Mucosa of descending colon (tissue), 3 donors: Measurements from ENCODE around the gene DDX10. TPM values are rescaled to one million over a fixed set of nuclear protein-coding genes. Genes with fewer than 3 reads are reported as not detected.
"Not testable (repeated sequence)": the region's sequence is repeated elsewhere in the genome, so short reads cannot be mapped to it uniquely, and the experiment has no call there.

Source experiments
- ATAC-seq: fragments of 200-7000 bp; cut with Tn5 transposase; one replicate; pipeline ENCODE4 v1.9.1; 2020; ENCODE audit warnings: mild to moderate bottlenecking, moderate library complexity
- DNase-seq, 3 donors: peaks; one replicate each; pipeline ENCODE4 v3.0.0-alpha.2; 2020
- H3K36me3 ChIP-seq: fragments of 200-600 bp; one replicate; pipeline ENCODE4 v1.8.0; 2021; ENCODE audit warnings: low read depth, mild to moderate bottlenecking
- H3K4me1 ChIP-seq: fragments of 200-600 bp; one replicate; pipeline ENCODE4 v1.8.0; 2021; ENCODE audit warnings: low read depth, mild to moderate bottlenecking
- H3K4me3 ChIP-seq: fragments of 200-600 bp; one replicate; pipeline ENCODE4 v1.8.0; 2021; ENCODE audit warnings: mild to moderate bottlenecking
- H3K9me3 ChIP-seq: fragments of 200-600 bp; one replicate; pipeline ENCODE4 v1.8.0; 2021; ENCODE audit warnings: mild to moderate bottlenecking
- intact Hi-C, 2 donors: fragments of 100-400 bp; cut with DNase I in 1 of 2; cut with micrococcal nuclease in 1 of 2; formaldehyde crosslinking; loops; one replicate each; pipeline versions ENCODE4 v1.11.0 to v1.11.1; 2022; cut with DNase I, micrococcal nuclease
- total RNA-seq, 3 donors: library from RNA; stranded (reverse); fragmentation: NEBNext Ultra II Directional in 2 of 3; extraction: Animal tissue kit (Norgen Biotek cat#: 25700) in 2 of 3; gene quantifications; one replicate each; pipeline versions ENCODE4 v1.2.1 to v1.2.4, GENCODE V29; 2021 to 2023
- TF ChIP-seq, protein P1 (sequence below): fragments of 200-600 bp; IDR thresholded peaks from one replicate; pipeline ENCODE4 v1.8.0; 2022; ENCODE audit warnings: antibody characterized with exemption, mild to moderate bottlenecking
- donor health status: DM: no; HTN: no; CAD: no; lungs with moderate emphysema.
- donor health status: DM: no; HTN: no; CAD: no.
- donor health status: DM: no; HTN: yes; CAD: no.

Gene DDX10
- total RNA-seq, 3 donors from 2014 or later = 16.1 to 18.3 (median 17.3) TPM

DNA sequence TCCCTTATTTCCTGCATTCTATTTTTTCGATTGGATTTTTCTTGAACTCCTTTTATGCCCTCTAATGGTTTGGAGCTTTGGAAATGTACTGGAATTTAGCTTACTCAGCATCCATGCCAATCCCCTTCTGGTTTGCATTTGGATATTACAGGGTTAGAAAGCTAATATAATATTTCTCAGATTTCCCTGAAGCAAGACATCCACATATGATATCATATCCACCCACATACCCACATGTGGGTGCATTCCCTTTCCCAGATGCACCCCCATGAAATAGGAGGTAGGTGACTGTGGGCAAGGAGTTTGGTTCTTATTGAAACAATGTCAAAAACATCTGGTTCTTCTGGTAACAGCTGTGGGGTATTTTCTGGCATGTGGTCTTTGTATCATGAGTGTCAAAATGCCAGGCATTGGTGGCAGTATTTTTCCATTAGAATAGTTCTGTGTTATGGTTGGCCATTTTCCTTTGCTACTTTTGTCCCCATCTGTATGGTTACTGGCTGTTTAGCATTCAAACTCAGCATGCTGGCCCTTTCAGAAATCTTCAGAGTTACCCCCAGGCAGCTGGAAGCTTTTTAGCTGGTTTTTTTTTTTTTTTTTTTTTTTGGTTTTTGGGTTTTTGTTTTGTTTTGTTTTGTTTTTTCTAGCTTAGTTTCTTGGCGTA, 32.7 kb upstream of the DDX10 start:
- Histone ChIP-seq H3K4me3 (no peak overlapping the region), H3K36me3 (no peaks in the 10 kb centered on the region), H3K4me1 (peaks cover 4% of the 10 kb centered on the region), H3K9me3 (peaks cover 5% of the 10 kb centered on the region)
- TF ChIP-seq, protein P1, sequence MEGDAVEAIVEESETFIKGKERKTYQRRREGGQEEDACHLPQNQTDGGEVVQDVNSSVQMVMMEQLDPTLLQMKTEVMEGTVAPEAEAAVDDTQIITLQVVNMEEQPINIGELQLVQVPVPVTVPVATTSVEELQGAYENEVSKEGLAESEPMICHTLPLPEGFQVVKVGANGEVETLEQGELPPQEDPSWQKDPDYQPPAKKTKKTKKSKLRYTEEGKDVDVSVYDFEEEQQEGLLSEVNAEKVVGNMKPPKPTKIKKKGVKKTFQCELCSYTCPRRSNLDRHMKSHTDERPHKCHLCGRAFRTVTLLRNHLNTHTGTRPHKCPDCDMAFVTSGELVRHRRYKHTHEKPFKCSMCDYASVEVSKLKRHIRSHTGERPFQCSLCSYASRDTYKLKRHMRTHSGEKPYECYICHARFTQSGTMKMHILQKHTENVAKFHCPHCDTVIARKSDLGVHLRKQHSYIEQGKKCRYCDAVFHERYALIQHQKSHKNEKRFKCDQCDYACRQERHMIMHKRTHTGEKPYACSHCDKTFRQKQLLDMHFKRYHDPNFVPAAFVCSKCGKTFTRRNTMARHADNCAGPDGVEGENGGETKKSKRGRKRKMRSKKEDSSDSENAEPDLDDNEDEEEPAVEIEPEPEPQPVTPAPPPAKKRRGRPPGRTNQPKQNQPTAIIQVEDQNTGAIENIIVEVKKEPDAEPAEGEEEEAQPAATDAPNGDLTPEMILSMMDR = no peak
- ATAC-seq (no peak), DNase-seq (no peak)
- intact Hi-C loops = no loop called here

DNA sequence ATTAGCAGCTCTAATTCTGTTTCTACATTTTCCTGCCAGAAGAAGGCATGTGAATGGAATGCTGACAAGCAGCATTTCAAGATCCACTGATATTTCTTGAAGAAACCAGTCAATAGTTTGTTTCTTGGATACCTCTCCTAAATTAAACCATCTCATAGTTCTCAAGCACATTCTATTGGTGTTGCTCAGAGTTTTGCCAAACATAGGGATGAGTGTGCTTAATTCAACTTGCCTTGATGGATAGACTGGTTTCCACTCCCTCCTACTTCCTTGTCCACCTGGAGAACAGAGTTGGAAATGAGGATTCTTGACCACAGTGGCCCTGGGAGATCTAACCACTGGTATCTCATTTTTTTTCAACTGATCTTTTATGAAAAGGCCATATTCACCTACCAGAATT, 29.8 kb upstream of the DDX10 start:
- intact Hi-C loops = no loop called here
- Histone ChIP-seq H3K36me3 (no peaks in the 10 kb centered on the region), H3K4me3 (no peak overlapping the region), H3K9me3 (no peaks in the 10 kb centered on the region), H3K4me1 (no peaks in the 10 kb centered on the region)
- ATAC-seq (no peak), DNase-seq (no peak)
- TF ChIP-seq, protein P1 = no peak

DNA sequence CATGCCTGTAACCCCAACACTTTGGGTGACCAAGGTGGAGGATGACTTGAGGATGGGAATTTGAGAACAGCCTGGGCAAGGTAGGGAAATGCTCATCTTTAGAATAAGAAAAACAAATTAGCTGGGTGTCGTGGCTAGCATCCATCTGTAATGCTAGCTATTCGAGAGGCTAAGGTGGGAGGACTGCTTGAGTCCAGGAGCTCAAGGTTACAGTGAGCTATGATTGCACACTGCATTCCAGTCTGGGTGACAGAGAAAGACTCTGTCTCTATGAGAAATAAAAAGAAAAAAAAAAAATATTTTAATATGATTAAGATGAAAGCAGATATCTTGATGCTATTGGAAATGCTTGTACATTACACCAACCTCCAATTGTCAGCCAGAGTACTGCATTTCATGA, 28.6 kb upstream of the DDX10 start:
- intact Hi-C loops = no loop called here
- H3K4me3 ChIP-seq = no peak overlapping the region
- no peaks in the 10 kb centered on the region for H3K4me1 ChIP-seq
- DNase-seq = no peak
- TF ChIP-seq, protein P1 = no peak
- H3K9me3 ChIP-seq = no peaks in the 10 kb centered on the region
- ATAC-seq = no peak
- H3K36me3 ChIP-seq = no peaks in the 10 kb centered on the region

DNA sequence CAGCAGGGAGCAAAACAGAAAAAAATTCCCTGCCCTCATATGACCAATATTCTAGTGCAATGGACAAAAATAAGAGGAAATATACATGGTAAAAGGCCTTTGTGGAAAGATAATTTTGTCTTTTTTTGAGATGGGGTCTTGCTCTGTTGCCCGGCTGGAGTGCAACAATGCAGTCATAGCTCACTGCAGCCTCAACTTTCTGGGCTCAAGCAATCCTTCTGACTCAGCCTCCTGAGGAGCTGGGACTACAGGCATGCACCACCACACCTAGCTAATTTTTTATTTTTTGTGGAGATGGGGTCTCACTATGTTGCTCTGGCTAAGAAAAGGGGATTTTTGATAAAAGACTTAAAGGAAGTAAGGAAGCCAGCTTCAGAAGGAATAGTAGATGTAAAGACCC, 25.7 kb upstream of the DDX10 start:
- intact Hi-C loops = no loop called here
- no peak for ATAC-seq
- no peaks in the 10 kb centered on the region for H3K9me3 ChIP-seq

DNA sequence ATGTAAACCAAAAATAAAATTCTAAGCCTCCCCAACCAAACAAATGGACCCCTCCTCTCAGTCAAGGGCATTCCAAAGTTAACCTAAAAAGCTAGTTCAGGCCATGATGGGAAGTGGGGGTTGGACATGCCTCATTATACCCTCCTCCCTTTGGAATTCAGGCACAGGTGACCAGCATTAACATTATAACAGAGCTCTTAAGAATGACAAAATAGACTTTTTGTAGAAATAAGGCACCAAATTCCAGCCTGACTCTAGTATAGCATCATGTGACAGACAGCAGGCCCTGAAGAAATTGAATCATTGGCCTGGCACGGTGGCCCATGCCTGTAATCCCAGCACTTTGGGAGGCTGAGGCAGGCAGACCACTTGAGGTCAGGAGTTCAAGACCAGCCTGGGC, 23.1 kb upstream of the DDX10 start:
- intact Hi-C loops = loop anchor here in 1 of 2 donors (10.0 kb wide), 1 partner anchor 227 kb away; no protein-coding TSS in a partner anchor
- not testable (repeated sequence) for H3K4me3 ChIP-seq, H3K4me1 ChIP-seq, H3K9me3 ChIP-seq, ATAC-seq, H3K36me3 ChIP-seq, DNase-seq

More for the DNA sequence above, 25.7 kb upstream of the DDX10 start:
- no peak for DNase-seq
- Histone ChIP-seq H3K4me1 (no peaks in the 10 kb centered on the region), H3K4me3 (no peak overlapping the region), H3K36me3 (no peaks in the 10 kb centered on the region)
- TF ChIP-seq, protein P1 = no peak

DNA sequence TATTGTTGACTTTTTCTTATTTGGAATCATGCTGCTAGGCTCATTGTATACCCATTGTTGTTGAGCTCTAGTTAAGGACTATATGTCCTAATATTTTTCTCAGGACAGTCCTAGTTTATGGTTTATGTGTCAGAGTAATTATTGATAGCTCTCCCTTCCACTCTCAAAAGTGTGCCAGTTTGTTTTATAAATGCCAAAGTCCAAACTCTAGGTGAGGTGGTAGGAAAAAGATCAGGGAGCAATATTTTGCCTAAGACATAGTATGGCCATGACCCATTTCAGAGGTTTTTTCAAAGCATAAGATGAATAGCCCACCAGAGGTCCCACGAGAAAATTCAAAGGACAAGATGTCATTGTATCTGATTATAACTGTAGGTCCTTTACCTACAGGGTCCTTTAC, 20.9 kb upstream of the DDX10 start:
- ATAC-seq (peak; percentile 39), DNase-seq (no peak)
- TF ChIP-seq, protein P1 = no peak
- intact Hi-C loops = loop anchor here in 1 of 2 donors (10.0 kb wide), 1 partner anchor 229 kb away; no protein-coding TSS in a partner anchor
- Histone ChIP-seq H3K36me3 (no peaks in the 10 kb centered on the region), H3K9me3 (no peaks in the 10 kb centered on the region), H3K4me3 (no peak overlapping the region), H3K4me1 (peaks cover 4% of the 10 kb centered on the region)
